ENCODE results near the gene FLNB.

FLNB gene

DNA sequence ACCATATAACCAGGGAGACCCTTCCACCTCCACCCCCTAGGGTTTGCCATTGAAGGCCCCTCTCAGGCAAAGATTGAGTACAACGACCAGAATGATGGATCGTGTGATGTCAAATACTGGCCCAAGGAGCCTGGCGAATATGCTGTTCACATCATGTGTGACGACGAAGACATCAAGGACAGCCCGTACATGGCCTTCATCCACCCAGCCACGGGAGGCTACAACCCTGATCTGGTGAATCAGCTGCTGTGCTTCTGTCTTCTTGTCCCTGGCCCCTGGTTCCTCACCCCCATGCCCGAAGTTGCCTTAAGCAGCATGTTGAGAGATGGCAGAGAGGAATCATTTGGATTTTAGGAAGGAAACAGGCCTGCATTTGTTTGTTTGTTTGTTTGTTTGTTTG is 98.4 kb downstream of the FLNB start:
- H3K27ac ChIP-seq, result no peak overlapping the region

DNA sequence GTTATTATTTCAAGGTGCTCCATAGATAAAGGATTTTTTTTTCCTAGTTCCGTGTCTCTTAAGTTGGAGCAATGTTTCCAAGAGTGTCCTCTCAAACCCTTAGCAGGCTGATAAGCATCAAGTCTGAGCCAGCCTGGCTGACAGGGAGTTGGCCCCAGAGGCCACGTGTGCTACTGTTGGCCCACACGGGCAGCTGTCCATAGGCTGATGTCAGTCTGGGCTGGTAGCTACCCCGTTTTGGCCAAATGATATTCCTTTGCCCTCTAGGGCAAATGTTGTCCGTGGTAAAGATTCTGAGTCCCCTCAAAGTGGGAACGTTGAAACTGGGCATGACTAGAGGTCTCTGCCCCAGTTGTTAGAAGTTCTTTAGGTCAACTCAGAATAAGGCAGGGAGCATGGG is 99.4 kb downstream of the FLNB start:
- no peak for DNase-seq (ENCODE audit: low spot score)
- Histone ChIP-seq H3K27ac (no peak overlapping the region), H3K4me3 (no peak overlapping the region)
- TF ChIP-seq, protein P1, sequence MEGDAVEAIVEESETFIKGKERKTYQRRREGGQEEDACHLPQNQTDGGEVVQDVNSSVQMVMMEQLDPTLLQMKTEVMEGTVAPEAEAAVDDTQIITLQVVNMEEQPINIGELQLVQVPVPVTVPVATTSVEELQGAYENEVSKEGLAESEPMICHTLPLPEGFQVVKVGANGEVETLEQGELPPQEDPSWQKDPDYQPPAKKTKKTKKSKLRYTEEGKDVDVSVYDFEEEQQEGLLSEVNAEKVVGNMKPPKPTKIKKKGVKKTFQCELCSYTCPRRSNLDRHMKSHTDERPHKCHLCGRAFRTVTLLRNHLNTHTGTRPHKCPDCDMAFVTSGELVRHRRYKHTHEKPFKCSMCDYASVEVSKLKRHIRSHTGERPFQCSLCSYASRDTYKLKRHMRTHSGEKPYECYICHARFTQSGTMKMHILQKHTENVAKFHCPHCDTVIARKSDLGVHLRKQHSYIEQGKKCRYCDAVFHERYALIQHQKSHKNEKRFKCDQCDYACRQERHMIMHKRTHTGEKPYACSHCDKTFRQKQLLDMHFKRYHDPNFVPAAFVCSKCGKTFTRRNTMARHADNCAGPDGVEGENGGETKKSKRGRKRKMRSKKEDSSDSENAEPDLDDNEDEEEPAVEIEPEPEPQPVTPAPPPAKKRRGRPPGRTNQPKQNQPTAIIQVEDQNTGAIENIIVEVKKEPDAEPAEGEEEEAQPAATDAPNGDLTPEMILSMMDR (IDR thresholded peaks at IDR 0.05), result no peak

More for the DNA sequence above, 98.4 kb downstream of the FLNB start:
- no peak overlapping the region for H3K4me3 ChIP-seq
- TF ChIP-seq, protein P1 (IDR thresholded peaks at IDR 0.05), result no peak
- DNase-seq (ENCODE audit: low spot score), result no peak

DNA sequence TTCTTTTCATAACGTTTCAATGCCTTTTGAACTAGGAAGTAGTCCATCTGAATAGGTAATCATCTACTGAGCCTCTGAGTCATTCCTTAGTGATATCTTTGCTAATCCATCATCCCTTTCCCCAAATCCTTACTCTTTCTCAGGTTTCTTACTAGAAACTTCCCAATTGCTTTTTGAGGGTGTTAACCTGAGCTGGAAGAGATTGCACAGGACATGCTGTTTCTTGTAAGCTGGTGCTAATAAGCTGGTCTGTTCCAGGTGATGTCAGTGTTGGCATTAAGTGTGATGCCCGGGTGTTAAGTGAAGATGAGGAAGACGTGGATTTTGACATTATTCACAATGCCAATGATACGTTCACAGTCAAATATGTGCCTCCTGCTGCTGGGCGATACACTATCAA is 101.5 kb downstream of the FLNB start:
- TF ChIP-seq, protein P1 (IDR thresholded peaks at IDR 0.05), result no peak
- Histone ChIP-seq H3K4me3 (no peak overlapping the region), H3K27ac (no peak overlapping the region)
- DNase-seq (ENCODE audit: low spot score), result no peak

DNA sequence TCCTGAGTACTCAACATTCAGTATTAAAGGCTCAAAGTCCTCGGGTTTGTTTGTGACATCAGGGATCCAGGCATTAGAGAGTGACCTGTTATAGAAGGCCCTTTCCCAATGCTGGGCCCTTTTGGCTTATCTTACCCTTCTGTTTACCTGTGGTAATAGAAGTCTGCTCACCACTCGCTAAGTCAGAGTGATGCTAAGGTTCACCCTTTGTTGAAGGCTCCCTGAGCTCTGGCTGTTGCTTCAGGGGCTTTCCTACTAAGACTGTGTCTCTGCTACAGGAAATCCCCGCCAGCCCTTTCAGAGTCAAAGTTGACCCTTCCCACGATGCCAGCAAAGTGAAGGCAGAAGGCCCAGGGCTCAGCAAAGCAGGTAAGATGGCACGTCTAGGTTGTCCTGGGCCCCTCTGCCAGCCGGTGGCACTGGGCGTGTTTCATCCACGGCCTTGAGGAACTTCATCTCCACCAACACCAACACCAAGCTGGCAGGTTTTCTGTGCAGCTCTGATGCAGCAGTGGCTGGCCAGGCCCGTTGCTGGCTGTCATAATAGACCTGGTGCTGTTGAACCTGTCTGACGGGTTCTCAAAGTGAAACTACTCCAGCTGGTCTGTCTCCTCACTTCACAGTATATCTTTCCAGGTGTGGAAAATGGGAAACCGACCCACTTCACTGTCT is 103.4 kb downstream of the FLNB start:
- no peak overlapping the region for H3K4me3 ChIP-seq
- DNase-seq (ENCODE audit: low spot score), result no peak
- TF ChIP-seq, protein P1 (IDR thresholded peaks at IDR 0.05), result no peak
- H3K27ac ChIP-seq, result no peak overlapping the region

DNA sequence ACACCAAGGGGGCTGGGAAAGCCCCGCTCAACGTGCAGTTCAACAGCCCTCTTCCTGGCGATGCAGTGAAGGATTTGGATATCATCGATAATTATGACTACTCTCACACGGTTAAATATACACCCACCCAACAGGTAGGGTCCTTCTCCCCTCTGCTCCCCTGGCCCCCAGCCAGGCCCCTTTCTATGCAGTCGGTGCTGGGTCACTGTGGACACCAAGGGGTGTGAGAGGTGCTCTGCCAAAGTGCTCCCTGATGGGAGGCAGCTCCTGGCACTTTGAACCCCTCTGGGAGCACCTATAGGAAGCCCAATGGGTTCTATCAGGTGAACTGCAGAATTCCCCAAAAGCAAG is 103.9 kb downstream of the FLNB start:
- TF ChIP-seq, protein P1 (IDR thresholded peaks at IDR 0.05), result no peak
- DNase-seq (ENCODE audit: low spot score), result no peak
- H3K27ac ChIP-seq, result no peak overlapping the region
- no peak overlapping the region for H3K4me3 ChIP-seq

DNA sequence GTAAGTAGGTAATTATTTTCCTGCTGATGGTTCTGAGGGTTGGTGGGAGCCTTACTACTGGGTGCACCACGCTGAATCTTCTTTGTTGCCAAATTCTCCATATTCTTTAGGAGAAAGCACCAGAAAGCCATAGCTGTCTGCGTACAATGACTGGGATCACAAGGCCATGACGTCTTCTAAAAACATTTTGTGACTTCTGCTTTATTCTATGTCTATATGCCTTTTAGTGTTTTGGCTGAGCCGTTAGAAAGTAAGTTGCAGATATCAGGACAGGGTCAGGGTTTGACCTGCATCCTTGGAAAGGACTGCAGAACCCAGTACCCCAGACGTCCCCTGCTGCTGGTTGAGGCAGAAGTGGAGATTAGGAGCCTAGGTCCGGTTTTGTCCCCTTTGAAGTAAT is 107.0 kb downstream of the FLNB start:
- Histone ChIP-seq H3K4me3 (no peak overlapping the region), H3K27ac (no peak overlapping the region)
- no peak for DNase-seq (ENCODE audit: low spot score)
- TF ChIP-seq, protein P1 (IDR thresholded peaks at IDR 0.05), result no peak

DNA sequence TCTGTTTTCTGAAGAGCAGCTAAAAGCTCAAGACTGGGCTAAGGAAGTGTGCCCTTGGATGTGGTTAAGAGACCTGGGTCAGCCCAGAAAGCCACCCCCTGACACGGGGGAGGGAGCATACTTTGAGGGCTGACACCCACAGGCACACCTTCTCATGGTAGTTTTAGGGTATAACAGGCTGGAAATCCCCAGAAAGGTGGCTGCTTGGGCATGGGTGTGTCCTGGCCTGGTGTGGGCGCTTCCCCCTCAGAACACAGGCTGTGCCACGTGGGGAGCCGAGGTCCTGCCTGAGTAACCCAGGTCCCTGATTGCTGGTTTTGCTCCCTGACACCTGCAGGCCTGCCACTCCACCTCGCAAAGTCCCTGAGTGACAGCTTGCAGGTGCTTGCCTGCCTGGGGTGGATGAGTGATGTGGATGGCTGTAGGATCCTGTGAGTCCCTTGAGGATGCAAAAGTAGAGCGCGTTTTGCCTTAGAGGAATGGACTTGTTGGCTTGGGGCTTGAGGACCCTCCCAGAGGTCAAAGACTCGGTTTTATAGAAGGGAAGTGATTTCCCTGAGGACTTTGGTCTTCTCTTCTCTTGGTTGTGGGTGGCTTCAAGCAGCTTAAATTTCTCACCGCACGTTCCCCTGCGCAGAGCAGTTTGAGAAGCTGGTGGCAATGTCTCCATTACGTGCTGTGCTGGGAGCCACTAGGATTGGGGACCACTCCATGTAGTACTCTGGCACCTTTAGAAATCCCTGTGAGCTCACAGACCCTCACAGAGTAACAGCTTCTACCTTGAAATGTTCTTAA is 108.1 kb downstream of the FLNB start:
- H3K27ac ChIP-seq, result peak overlapping the region in 1 of 2 donors; percentile 61
- H3K4me3 ChIP-seq, result no peak overlapping the region
- no peak for DNase-seq (ENCODE audit: low spot score)
- TF ChIP-seq, protein P1 (IDR thresholded peaks at IDR 0.05), result no peak
